ENCODE results near the gene UBA6.
"Not testable (repeated sequence)": the region's sequence is repeated elsewhere in the genome, so short reads cannot be mapped to it uniquely, and the experiment has no call there.

DNA sequence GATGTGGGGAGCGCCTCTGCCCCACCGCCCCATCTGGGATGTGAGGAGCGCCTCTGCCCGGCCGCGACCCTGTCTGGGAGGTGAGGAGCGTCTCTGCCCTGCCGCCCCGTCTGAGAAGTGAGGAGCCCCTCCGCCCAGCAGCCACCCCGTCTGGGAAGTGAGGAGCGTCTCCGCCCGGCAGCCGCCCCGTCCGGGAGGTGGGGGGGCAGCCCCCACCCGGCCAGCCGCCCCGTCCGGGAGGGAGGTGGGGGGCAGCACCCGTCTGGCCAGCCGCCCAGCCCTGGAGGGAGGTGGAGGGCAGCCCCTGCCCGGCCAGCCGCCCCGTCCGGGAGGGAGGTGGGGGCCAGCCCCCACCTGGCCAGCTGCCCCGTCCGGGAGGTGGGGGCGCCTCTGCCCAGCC lies 64.0 kb downstream of the UBA6 start:
- TF ChIP-seq CTCF, POLR2A (IDR thresholded peaks at IDR 0.05): not testable (repeated sequence)

All from uterus (tissue), 2 donors.